HepG2 (cell line): ENCODE results near the gene SPAG8. TPM values are rescaled to one million over a fixed set of nuclear protein-coding genes. Genes with fewer than 3 reads are reported as not detected.

Source experiments
- ATAC-seq: fragments of 200-7000 bp; cut with Tn5 transposase; 3 replicates; pipeline ENCODE4 v1.9.1; 2020; ENCODE audit warnings: mild to moderate bottlenecking, moderate library complexity
- BruUV-seq: library from RNA; stranded (reverse); fragments of 400-500 nt; replicated peaks from 2 replicates; lab custom pipeline; 2021; lab: Mats Ljungman, UMichigan
- CTCF ChIA-PET: fragments of 300-600 bp; formaldehyde crosslinking; extraction: SDS; loops from one replicate; lab custom pipeline; 2021; ENCODE audit warnings: low total read pairs, inconsistent platforms, low intra/inter-chr PET ratio; lab: Yijun Ruan, JAX
- POLR2A ChIA-PET: fragments of 350-600 bp; sonication (Branson Sonifier 250); formaldehyde crosslinking; loops from one replicate; lab custom pipeline; 2020; ENCODE audit warnings: antibody characterized with exemption, inconsistent platforms; lab: Yijun Ruan, JAX
- DNase-seq: peaks from one replicate; pipeline ENCODE4 v3.0.0-alpha.2; 2015; ENCODE audit warnings: low spot score
- FAIRE-seq: peaks from 3 replicates; lab custom pipeline; 2011; peaks lifted over from hg19 to GRCh38; lab: Jason Lieb, UNC
- H2AFZ ChIP-seq: one replicate; pipeline ENCODE4 v1.6.1; 2011; ENCODE audit warnings: low read length, inconsistent platforms
- H3K27ac ChIP-seq: fragments of 300-600 bp; 3 replicates; pipeline ENCODE4 v1.8.0; 2011; ENCODE audit warnings: mixed run types, mild to moderate bottlenecking, mixed read lengths, low read length, inconsistent platforms; ENCODE audit not compliant: insufficient read depth; ENCODE audit errors: extremely low read length
- H3K27me3 ChIP-seq, 2 experiments: fragments of 200-600 bp in 1 of 2; 2 replicates in 1 of 2; 3 replicates in 1 of 2; pipeline versions ENCODE4 v1.6.0 to v1.8.0; 2011; ENCODE audit warnings: low read length in 2 of 2, mild to moderate bottlenecking in 2 of 2, moderate library complexity in 2 of 2, inconsistent platforms in 1 of 2; ENCODE audit not compliant: insufficient read depth in 2 of 2, control insufficient read depth in 1 of 2
- H3K36me3 ChIP-seq, 2 experiments: fragments of 200-600 bp in 1 of 2; replicated peaks in 1 of 2; 2 replicates in 1 of 2; 3 replicates in 1 of 2; pipeline versions ENCODE4 v1.5.1 to v1.8.0; 2011; ENCODE audit warnings: low read length in 2 of 2, inconsistent platforms in 1 of 2; ENCODE audit not compliant: insufficient read depth in 2 of 2, control insufficient read depth in 1 of 2
- H3K4me1 ChIP-seq: 2 replicates; pipeline ENCODE4 v1.5.1; 2012; ENCODE audit warnings: low read length, inconsistent platforms; ENCODE audit not compliant: insufficient read depth
- H3K4me2 ChIP-seq: 2 replicates; pipeline ENCODE4 v1.6.0; 2011; ENCODE audit warnings: low read depth, low read length, inconsistent platforms
- H3K4me3 ChIP-seq, 3 experiments: fragments of 200-600 bp in 1 of 3; sonication (generic), shearing (Covaris generic) in 1 of 3; replicated peaks in 1 of 3; 2 replicates each; pipeline ENCODE4 v1.5.1; 2011 to 2016; ENCODE audit warnings: low read length in 3 of 3, inconsistent platforms in 2 of 3, low read depth in 2 of 3, mild to moderate bottlenecking in 2 of 3, control low read depth in 1 of 3, mixed read lengths in 1 of 3; ENCODE audit not compliant: insufficient read depth in 1 of 3
- H3K79me2 ChIP-seq: one replicate; pipeline ENCODE4 v1.6.1; 2011; ENCODE audit warnings: low read length, inconsistent platforms; ENCODE audit not compliant: insufficient read depth
- H3K9ac ChIP-seq: 2 replicates; pipeline ENCODE4 v1.6.0; 2011; ENCODE audit warnings: mild to moderate bottlenecking, low read depth, low read length, inconsistent platforms; ENCODE audit not compliant: insufficient read depth
- H3K9me3 ChIP-seq: 2 replicates; pipeline ENCODE4 v1.5.1; 2012; ENCODE audit warnings: mild to moderate bottlenecking, low read length
- H4K20me1 ChIP-seq: 2 replicates; pipeline ENCODE4 v1.6.0; 2011; ENCODE audit warnings: inconsistent platforms, mild to moderate bottlenecking, low read length, moderate library complexity; ENCODE audit not compliant: insufficient read depth
- ESRRA ChIP-seq: sonication (generic); formaldehyde crosslinking; IDR thresholded peaks from 2 replicates; pipeline ENCODE4 v1.5.1; 2020; ENCODE audit warnings: mild to moderate bottlenecking, low read depth, missing genetic modification reagents
- GATAD2A ChIP-seq: IDR thresholded peaks from 2 replicates; pipeline ENCODE4 v1.6.1; 2016
- ZFP41 ChIP-seq: sonication (generic); formaldehyde crosslinking; IDR thresholded peaks from 2 replicates; pipeline ENCODE4 v1.4.0; 2020; ENCODE audit warnings: mild to moderate bottlenecking, missing genetic modification reagents, borderline replicate concordance
- ZNF251 ChIP-seq: sonication (generic); formaldehyde crosslinking; IDR thresholded peaks from 2 replicates; pipeline ENCODE4 v1.9.0; 2021; ENCODE audit warnings: mild to moderate bottlenecking, missing genetic modification reagents
- ZNF367 ChIP-seq: sonication (generic); formaldehyde crosslinking; IDR thresholded peaks from 2 replicates; pipeline ENCODE4 v1.4.0; 2020; ENCODE audit warnings: missing genetic modification reagents, borderline replicate concordance
- ZNF484 ChIP-seq: sonication (generic); formaldehyde crosslinking; IDR thresholded peaks from 2 replicates; pipeline ENCODE4 v1.5.1; 2020; ENCODE audit warnings: mild to moderate bottlenecking, low read depth, missing genetic modification reagents, borderline replicate concordance
- ZNF782 ChIP-seq: sonication (generic); formaldehyde crosslinking; IDR thresholded peaks from 2 replicates; pipeline ENCODE4 v1.4.0; 2020; ENCODE audit warnings: missing genetic modification reagents, mild to moderate bottlenecking, borderline replicate concordance
- ZSCAN9 ChIP-seq: IDR thresholded peaks from 2 replicates; pipeline ENCODE4 v1.6.1; 2016; ENCODE audit warnings: borderline replicate concordance
- WGBS: methylation state at CpG from one replicate; pipeline ENCODE4 v1.1.6; 2017; ENCODE audit warnings: low lambda C conversion rate; 5-methylcytosine and 5-hydroxymethylcytosine counted together
- in situ Hi-C: cut with HindIII; loops from 2 replicates; pipeline ENCODE4 v1.10.0; 2017; ENCODE audit warnings: low pct_unique_long_range_greater_than_20kb; ENCODE audit not compliant: extremely low pct_ligation_motif_present
- intact Hi-C: fragments of 100-400 bp; cut with micrococcal nuclease; formaldehyde crosslinking; loops from one replicate; pipeline ENCODE4 v1.10.0; 2022; ENCODE audit not compliant: unreplicated experiment
- polyA plus RNA-seq, 8 experiments: library from polyadenylated mRNA; depleted of rRNA in 3 of 8; stranded (reverse) in 7 of 8; unstranded in 1 of 8; fragments of >200 nt; fragmentation: Illumina TruSeq in 4 of 8; extraction: Trizol in 4 of 8; gene quantifications; 2 replicates each; pipeline versions ENCODE4 v1.2.1 to v1.2.3, GENCODE V29; 2011 to 2016; ENCODE audit warnings: low read depth in 4 of 8, missing spikeins in 1 of 8, mixed read lengths in 1 of 8; ENCODE audit not compliant: insufficient read depth in 1 of 8
- total RNA-seq, 5 experiments: library from RNA; depleted of rRNA; stranded (reverse); fragments of >200 nt; fragmentation: Illumina TruSeq; extraction: Trizol; gene quantifications; 2 replicates each; pipeline ENCODE4 v1.2.3, GENCODE V29; 2016; ENCODE audit warnings: low read depth in 1 of 5
- TF ChIP-seq, protein P1 (sequence below): sonication (generic); formaldehyde crosslinking; IDR thresholded peaks from 2 replicates; pipeline ENCODE4 v1.4.0; 2020; ENCODE audit warnings: missing genetic modification reagents, low read depth, mild to moderate bottlenecking, borderline replicate concordance
- TF ChIP-seq, protein P2 (sequence below): sonication (generic); formaldehyde crosslinking; IDR thresholded peaks from 2 replicates; pipeline ENCODE4 v1.4.0; 2020; ENCODE audit warnings: low read depth, missing genetic modification reagents
- TF ChIP-seq, protein P3 (sequence below): sonication (generic); formaldehyde crosslinking; IDR thresholded peaks from 2 replicates; pipeline ENCODE4 v1.8.1; 2023; ENCODE audit warnings: missing genetic modification reagents, inconsistent platforms, borderline replicate concordance

SPAG8 gene
- total and polyA plus RNA-seq, 2 of the 13 experiments (the other 11 are each of a cell fraction or from before 2014, with no cell fraction given) = 0.18 to 0.27 TPM

DNA sequence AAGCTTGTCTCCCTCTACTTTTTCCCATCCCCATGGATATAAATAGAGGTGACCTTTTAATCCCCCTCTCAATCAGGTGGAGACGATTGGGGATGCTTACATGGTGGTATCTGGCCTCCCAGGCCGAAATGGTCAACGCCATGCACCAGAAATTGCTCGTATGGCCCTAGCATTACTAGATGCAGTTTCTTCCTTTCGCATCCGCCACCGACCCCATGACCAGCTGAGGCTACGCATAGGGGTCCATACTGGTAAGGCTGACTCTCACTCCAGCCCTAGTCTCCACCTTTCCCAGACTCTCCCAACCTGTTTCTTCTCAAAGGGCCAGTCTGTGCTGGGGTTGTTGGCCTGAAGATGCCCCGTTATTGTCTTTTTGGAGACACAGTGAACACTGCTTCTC, 3.6 kb downstream of the SPAG8 start:
- H2AFZ ChIP-seq = no peak overlapping the region
- CTCF ChIA-PET = no interaction called here
- no peak overlapping the region for H3K4me3 ChIP-seq
- intact Hi-C loops = no loop called here
- no peak overlapping the region for H3K4me2 ChIP-seq
- ATAC-seq = no peak
- 91% methylated on average over 9 of the region's 9 CpGs for WGBS
- no peak overlapping the region for H3K27ac ChIP-seq
- DNase-seq = no peak
- H3K27me3 ChIP-seq = no peaks in the 10 kb centered on the region
- peaks cover 21% of the 10 kb centered on the region for H3K4me1 ChIP-seq
- H3K79me2 ChIP-seq = no peaks in the 10 kb centered on the region
- no peaks in the 10 kb centered on the region for H3K9me3 ChIP-seq
- in situ Hi-C loops = no loop called here
- no TSS peak for BruUV-seq
- H3K9ac ChIP-seq = no peak overlapping the region
- H4K20me1 ChIP-seq = no peaks in the 10 kb centered on the region
- POLR2A ChIA-PET = no interaction called here
- peaks cover 4% of the 10 kb centered on the region in 2 experiments; a peak in 3 of 5 replicates for H3K36me3 ChIP-seq
- FAIRE-seq = no peak
- no peak for TF ChIP-seq GATAD2A

DNA sequence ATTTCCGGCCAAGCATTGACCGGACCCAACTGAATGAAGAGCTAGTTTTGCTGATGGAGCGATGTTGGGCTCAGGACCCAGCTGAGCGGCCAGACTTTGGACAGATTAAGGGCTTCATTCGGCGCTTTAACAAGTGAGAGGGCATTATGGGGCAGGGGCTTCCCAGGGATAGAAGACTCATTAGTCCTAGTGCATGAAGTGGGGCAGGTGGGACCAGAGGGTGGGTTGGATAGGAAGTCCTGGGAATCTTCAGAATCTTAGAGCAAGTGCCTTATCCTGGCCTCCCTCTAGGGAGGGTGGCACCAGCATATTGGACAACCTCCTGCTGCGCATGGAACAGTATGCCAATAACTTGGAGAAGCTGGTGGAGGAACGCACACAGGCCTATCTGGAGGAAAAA, 6.0 kb downstream of the SPAG8 start:
- no peak overlapping the region for H3K4me2 ChIP-seq
- CTCF ChIA-PET = no interaction called here
- no peak overlapping the region for H3K9ac ChIP-seq
- peaks cover 16% of the 10 kb centered on the region for H3K4me1 ChIP-seq
- DNase-seq (no peak), FAIRE-seq (no peak), ATAC-seq (no peak)
- H3K27me3 ChIP-seq = no peaks in the 10 kb centered on the region
- 94% methylated on average over 6 of the region's 8 CpGs for WGBS
- peaks cover 4 to 6% of the 10 kb centered on the region in 2 experiments; a peak in 3 of 5 replicates for H3K36me3 ChIP-seq
- H3K4me3 ChIP-seq = no peak overlapping the region
- H3K79me2 ChIP-seq = no peaks in the 10 kb centered on the region
- POLR2A ChIA-PET = no interaction called here
- BruUV-seq = no TSS peak
- no peak overlapping the region for H3K27ac ChIP-seq
- no peaks in the 10 kb centered on the region for H4K20me1 ChIP-seq
- no peaks in the 10 kb centered on the region for H3K9me3 ChIP-seq
- intact Hi-C loops = no loop called here
- no peak overlapping the region for H2AFZ ChIP-seq
- in situ Hi-C loops = no loop called here
- TF ChIP-seq, protein P1, sequence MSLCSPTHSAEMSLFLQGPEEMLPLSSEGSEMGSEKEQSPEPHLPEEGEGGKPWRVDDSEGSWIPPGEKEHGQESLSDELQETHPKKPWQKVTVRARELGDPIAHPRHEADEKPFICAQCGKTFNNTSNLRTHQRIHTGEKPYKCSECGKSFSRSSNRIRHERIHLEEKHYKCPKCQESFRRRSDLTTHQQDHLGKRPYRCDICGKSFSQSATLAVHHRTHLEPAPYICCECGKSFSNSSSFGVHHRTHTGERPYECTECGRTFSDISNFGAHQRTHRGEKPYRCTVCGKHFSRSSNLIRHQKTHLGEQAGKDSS (CRISPR knock-in tag) = no peak
- TF ChIP-seq ZNF251 (CRISPR knock-in tag) = no peak
- no peak for TF ChIP-seq ESRRA (CRISPR knock-in tag)
- TF ChIP-seq ZFP41 (CRISPR knock-in tag) = no peak
- no peak for TF ChIP-seq ZNF484 (CRISPR knock-in tag)
- TF ChIP-seq ZNF782 = no peak
- no peak for TF ChIP-seq ZNF367 (CRISPR knock-in tag)
- no peak for TF ChIP-seq ZSCAN9
- TF ChIP-seq, protein P2, sequence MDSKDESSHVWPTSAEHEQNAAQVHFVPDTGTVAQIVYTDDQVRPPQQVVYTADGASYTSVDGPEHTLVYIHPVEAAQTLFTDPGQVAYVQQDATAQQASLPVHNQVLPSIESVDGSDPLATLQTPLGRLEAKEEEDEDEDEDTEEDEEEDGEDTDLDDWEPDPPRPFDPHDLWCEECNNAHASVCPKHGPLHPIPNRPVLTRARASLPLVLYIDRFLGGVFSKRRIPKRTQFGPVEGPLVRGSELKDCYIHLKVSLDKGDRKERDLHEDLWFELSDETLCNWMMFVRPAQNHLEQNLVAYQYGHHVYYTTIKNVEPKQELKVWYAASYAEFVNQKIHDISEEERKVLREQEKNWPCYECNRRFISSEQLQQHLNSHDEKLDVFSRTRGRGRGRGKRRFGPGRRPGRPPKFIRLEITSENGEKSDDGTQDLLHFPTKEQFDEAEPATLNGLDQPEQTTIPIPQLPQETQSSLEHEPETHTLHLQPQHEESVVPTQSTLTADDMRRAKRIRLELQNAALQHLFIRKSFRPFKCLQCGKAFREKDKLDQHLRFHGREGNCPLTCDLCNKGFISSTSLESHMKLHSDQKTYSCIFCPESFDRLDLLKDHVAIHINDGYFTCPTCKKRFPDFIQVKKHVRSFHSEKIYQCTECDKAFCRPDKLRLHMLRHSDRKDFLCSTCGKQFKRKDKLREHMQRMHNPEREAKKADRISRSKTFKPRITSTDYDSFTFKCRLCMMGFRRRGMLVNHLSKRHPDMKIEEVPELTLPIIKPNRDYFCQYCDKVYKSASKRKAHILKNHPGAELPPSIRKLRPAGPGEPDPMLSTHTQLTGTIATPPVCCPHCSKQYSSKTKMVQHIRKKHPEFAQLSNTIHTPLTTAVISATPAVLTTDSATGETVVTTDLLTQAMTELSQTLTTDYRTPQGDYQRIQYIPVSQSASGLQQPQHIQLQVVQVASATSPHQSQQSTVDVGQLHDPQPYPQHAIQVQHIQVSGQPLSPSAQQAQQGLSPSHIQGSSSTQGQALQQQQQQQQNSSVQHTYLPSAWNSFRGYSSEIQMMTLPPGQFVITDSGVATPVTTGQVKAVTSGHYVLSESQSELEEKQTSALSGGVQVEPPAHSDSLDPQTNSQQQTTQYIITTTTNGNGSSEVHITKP (CRISPR knock-in tag) = no peak
- TF ChIP-seq, protein P3, sequence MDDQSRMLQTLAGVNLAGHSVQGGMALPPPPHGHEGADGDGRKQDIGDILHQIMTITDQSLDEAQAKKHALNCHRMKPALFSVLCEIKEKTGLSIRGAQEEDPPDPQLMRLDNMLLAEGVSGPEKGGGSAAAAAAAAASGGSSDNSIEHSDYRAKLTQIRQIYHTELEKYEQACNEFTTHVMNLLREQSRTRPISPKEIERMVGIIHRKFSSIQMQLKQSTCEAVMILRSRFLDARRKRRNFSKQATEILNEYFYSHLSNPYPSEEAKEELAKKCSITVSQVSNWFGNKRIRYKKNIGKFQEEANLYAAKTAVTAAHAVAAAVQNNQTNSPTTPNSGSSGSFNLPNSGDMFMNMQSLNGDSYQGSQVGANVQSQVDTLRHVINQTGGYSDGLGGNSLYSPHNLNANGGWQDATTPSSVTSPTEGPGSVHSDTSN = no peak
